HFFc6 (cell line): ENCODE results near the gene LDHB. TPM values are rescaled to one million over a fixed set of nuclear protein-coding genes. Genes with fewer than 3 reads are reported as not detected.
"Not testable (repeated sequence)": the region's sequence is repeated elsewhere in the genome, so short reads cannot be mapped to it uniquely, and the experiment has no call there.

Experiments used
- DNase-seq: peaks from one replicate; pipeline ENCODE4 v3.0.0-alpha.2; 2018
- H3K27ac Mint-ChIP-seq: 2 replicates; pipeline ENCODE4 v1.8.0; 2020; ENCODE audit warnings: mild to moderate bottlenecking, mixed read lengths
- H3K27me3 Mint-ChIP-seq: 2 replicates; pipeline ENCODE4 v1.8.0; 2021; ENCODE audit warnings: mild to moderate bottlenecking, moderate library complexity, mixed read lengths; ENCODE audit not compliant: insufficient read depth
- H3K36me3 Mint-ChIP-seq: 2 replicates; pipeline ENCODE4 v1.8.0; 2021; ENCODE audit warnings: low read depth, mixed read lengths
- H3K4me1 Mint-ChIP-seq: 2 replicates; pipeline ENCODE4 v1.8.0; 2020; ENCODE audit warnings: low read depth, mixed read lengths
- H3K4me3 Mint-ChIP-seq: 2 replicates; pipeline ENCODE4 v1.8.0; 2020; ENCODE audit warnings: mild to moderate bottlenecking, moderate library complexity, mixed read lengths
- H3K9me3 Mint-ChIP-seq: 2 replicates; pipeline ENCODE4 v1.8.0; 2020; ENCODE audit warnings: mild to moderate bottlenecking, mixed read lengths
- CTCF ChIP-seq: fragments of 200-600 bp; sonication (generic); IDR thresholded peaks from 2 replicates; pipeline ENCODE4 v1.5.0; 2021; ENCODE audit warnings: antibody characterized with exemption, mild to moderate bottlenecking
- total RNA-seq, 6 experiments: library from RNA; stranded (reverse); fragmentation: NEBNext Ultra II Directional; extraction: Animal tissue kit (Norgen Biotek cat#: 25700); gene quantifications; 2 replicates in 1 of 6; 3 replicates in 5 of 6; pipeline ENCODE4 v1.2.3, GENCODE V29; 2021

LDHB gene
- total RNA-seq, 6 experiments from 2014 or later = 635 to 852 (median 715) TPM

- peaks cover 23% of the 10 kb centered on the region for H3K27me3 Mint-ChIP-seq
These were observed 17.5 kb upstream of the LDHB start for GRCh38 chr12:21675096-21675495.

GRCh38 chr12:21673830-21674552, 16.3 kb upstream of the LDHB start:
- not testable (repeated sequence) for H3K4me3 Mint-ChIP-seq, H3K27ac Mint-ChIP-seq, H3K36me3 Mint-ChIP-seq, H3K9me3 Mint-ChIP-seq, DNase-seq
- H3K27me3 Mint-ChIP-seq = peaks cover 28% of the 10 kb centered on the region
- H3K4me1 Mint-ChIP-seq = peaks cover 12% of the 10 kb centered on the region

More at GRCh38 chr12:21675096-21675495, 17.5 kb upstream of the LDHB start:
- no peak for DNase-seq
- Mint-ChIP-seq H3K4me1 (peaks cover 12% of the 10 kb centered on the region), H3K27ac (no peak overlapping the region), H3K9me3 (no peaks in the 10 kb centered on the region), H3K4me3 (no peak overlapping the region), H3K36me3 (no peaks in the 10 kb centered on the region)
- no peak for TF ChIP-seq CTCF

- H3K27me3 Mint-ChIP-seq = peaks cover 34% of the 10 kb centered on the region
- H3K27ac Mint-ChIP-seq = no peak overlapping the region
- TF ChIP-seq CTCF = no peak
- H3K4me1 Mint-ChIP-seq = no peaks in the 10 kb centered on the region
- DNase-seq = no peak
- no peaks in the 10 kb centered on the region for H3K36me3 Mint-ChIP-seq
- no peak overlapping the region for H3K4me3 Mint-ChIP-seq
- H3K9me3 Mint-ChIP-seq = no peaks in the 10 kb centered on the region
These were observed 14.5 kb upstream of the LDHB start for GRCh38 chr12:21672146-21672545.

GRCh38 chr12:21666722-21667121, 9.1 kb upstream of the LDHB start:
- peaks cover 23% of the 10 kb centered on the region for H3K27me3 Mint-ChIP-seq
- H3K9me3 Mint-ChIP-seq = no peaks in the 10 kb centered on the region
- no peak overlapping the region for H3K27ac Mint-ChIP-seq
- no peaks in the 10 kb centered on the region for H3K4me1 Mint-ChIP-seq
- TF ChIP-seq CTCF = no peak
- no peaks in the 10 kb centered on the region for H3K36me3 Mint-ChIP-seq
- no peak for DNase-seq
- H3K4me3 Mint-ChIP-seq = no peak overlapping the region

GRCh38 chr12:21665816-21666215, 8.2 kb upstream of the LDHB start:
- Mint-ChIP-seq H3K36me3 (no peaks in the 10 kb centered on the region), H3K27me3 (peaks cover 24% of the 10 kb centered on the region), H3K9me3 (no peaks in the 10 kb centered on the region), H3K27ac (no peak overlapping the region), H3K4me3 (no peak overlapping the region), H3K4me1 (no peaks in the 10 kb centered on the region)
- DNase-seq = no peak
- TF ChIP-seq CTCF = no peak

GRCh38 chr12:21662122-21662792, 4.6 kb upstream of the LDHB start:
- no peak for DNase-seq
- Mint-ChIP-seq H3K4me1 (no peaks in the 10 kb centered on the region), H3K9me3 (no peaks in the 10 kb centered on the region), H3K27ac (no peak overlapping the region), H3K4me3 (no peak overlapping the region), H3K27me3 (peaks cover 10% of the 10 kb centered on the region), H3K36me3 (no peaks in the 10 kb centered on the region)
- TF ChIP-seq CTCF = no peak

- not testable (repeated sequence) for H3K27ac Mint-ChIP-seq, H3K27me3 Mint-ChIP-seq, DNase-seq, H3K4me1 Mint-ChIP-seq, H3K4me3 Mint-ChIP-seq, H3K9me3 Mint-ChIP-seq, H3K36me3 Mint-ChIP-seq
These were observed 3.9 kb upstream of the LDHB start for GRCh38 chr12:21661396-21662093.
